Endodermal cell (in vitro differentiated cells): ENCODE results near the gene AUTS2. TPM values are rescaled to one million over a fixed set of nuclear protein-coding genes. Genes with fewer than 3 reads are reported as not detected.

ENCODE experiments used
- DNase-seq: peaks from one replicate; pipeline ENCODE4 v3.0.0-alpha.2; 2017
- H3K27ac ChIP-seq: 2 replicates; pipeline ENCODE4 v1.5.1; 2013; ENCODE audit warnings: mild to moderate bottlenecking, low read depth, low read length, moderate library complexity
- H3K27me3 ChIP-seq: 2 replicates; pipeline ENCODE4 v1.6.1; 2013; ENCODE audit warnings: mild to moderate bottlenecking, low read length, moderate library complexity; ENCODE audit not compliant: insufficient read depth, control insufficient read depth, poor library complexity, severe bottlenecking
- H3K36me3 ChIP-seq: 2 replicates; pipeline ENCODE4 v1.7.0; 2013; ENCODE audit warnings: mild to moderate bottlenecking, low read length, moderate library complexity; ENCODE audit not compliant: control insufficient read depth, insufficient read depth
- H3K4me1 ChIP-seq: one replicate; pipeline ENCODE4 v1.7.0; 2013; ENCODE audit warnings: low read length; ENCODE audit not compliant: control insufficient read depth, insufficient read depth
- H3K4me3 ChIP-seq: 2 replicates; pipeline ENCODE4 v1.5.1; 2013; ENCODE audit warnings: mild to moderate bottlenecking, low read length, moderate library complexity
- H3K9ac ChIP-seq: 2 replicates; pipeline ENCODE4 v1.6.1; 2013; ENCODE audit warnings: mild to moderate bottlenecking, low read length, moderate library complexity; ENCODE audit not compliant: poor library complexity, severe bottlenecking; ENCODE audit errors: extremely low read depth
- H3K9me3 ChIP-seq: 2 replicates; pipeline ENCODE4 v1.6.1; 2013; ENCODE audit warnings: mild to moderate bottlenecking, low read length, moderate library complexity; ENCODE audit not compliant: control insufficient read depth
- H3K27ac Mint-ChIP-seq: 2 replicates; pipeline ENCODE4 v1.8.0; 2020; ENCODE audit warnings: mixed read lengths
- H3K27me3 Mint-ChIP-seq: 2 replicates; pipeline ENCODE4 v1.8.0; 2021; ENCODE audit warnings: mild to moderate bottlenecking, mixed read lengths; ENCODE audit not compliant: insufficient read depth
- H3K36me3 Mint-ChIP-seq: 2 replicates; pipeline ENCODE4 v1.8.0; 2020; ENCODE audit warnings: low read depth, mixed read lengths
- H3K4me1 Mint-ChIP-seq: 2 replicates; pipeline ENCODE4 v1.8.0; 2020; ENCODE audit warnings: mixed read lengths
- H3K4me3 Mint-ChIP-seq: 2 replicates; pipeline ENCODE4 v1.8.0; 2020; ENCODE audit warnings: mild to moderate bottlenecking, moderate library complexity, mixed read lengths
- H3K9me3 Mint-ChIP-seq: 2 replicates; pipeline ENCODE4 v1.8.0; 2020; ENCODE audit warnings: mild to moderate bottlenecking, mixed read lengths
- WGBS, 2 experiments: methylation state at CpG; one replicate each; pipeline versions ENCODE4 v1.1.5 to v1.1.7; 2013; ENCODE audit warnings: missing lambda C conversion rate in 2 of 2, mixed read lengths in 1 of 2; ENCODE audit not compliant: insufficient coverage in 1 of 2, insufficient read length in 1 of 2; 5-methylcytosine and 5-hydroxymethylcytosine counted together
- total RNA-seq, 2 donors: library from RNA; stranded (reverse); fragmentation: NEBNext Ultra II Directional in 1 of 2; extraction: Animal tissue kit (Norgen Biotek cat#: 25700) in 1 of 2; gene quantifications; 2 replicates in 1 of 2; 3 replicates in 1 of 2; pipeline ENCODE4 v1.2.1, GENCODE V29; 2021
- TF ChIP-seq, protein P1 (sequence below): fragments of 200-600 bp; sonication (generic); conservative IDR thresholded peaks from 2 replicates; pipeline ENCODE4 v1.5.0; 2021; ENCODE audit warnings: antibody characterized with exemption, mild to moderate bottlenecking

AUTS2 gene
- total RNA-seq, 2 donors from 2014 or later = 76.8 to 106 TPM

DNA sequence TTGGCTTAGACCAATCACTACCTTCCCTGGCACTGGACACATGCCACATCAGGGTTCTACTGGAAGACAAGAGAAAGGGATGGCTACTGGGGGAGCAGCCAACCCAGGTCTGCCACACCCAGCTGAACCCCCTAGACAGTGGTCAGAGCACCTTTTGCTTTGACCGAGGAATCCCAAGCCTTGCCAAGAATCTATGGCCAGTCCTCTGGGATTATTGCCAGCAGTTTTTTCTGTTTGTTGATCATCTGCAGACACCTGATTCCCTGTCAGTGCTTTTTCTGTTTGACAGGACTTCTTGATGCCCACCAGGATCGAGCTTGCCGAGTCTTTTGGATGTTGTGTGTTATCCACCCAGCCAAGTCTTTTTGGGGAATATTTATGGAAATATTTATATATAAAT, 1057.4 kb downstream of the AUTS2 start:
- TF ChIP-seq, protein P1, sequence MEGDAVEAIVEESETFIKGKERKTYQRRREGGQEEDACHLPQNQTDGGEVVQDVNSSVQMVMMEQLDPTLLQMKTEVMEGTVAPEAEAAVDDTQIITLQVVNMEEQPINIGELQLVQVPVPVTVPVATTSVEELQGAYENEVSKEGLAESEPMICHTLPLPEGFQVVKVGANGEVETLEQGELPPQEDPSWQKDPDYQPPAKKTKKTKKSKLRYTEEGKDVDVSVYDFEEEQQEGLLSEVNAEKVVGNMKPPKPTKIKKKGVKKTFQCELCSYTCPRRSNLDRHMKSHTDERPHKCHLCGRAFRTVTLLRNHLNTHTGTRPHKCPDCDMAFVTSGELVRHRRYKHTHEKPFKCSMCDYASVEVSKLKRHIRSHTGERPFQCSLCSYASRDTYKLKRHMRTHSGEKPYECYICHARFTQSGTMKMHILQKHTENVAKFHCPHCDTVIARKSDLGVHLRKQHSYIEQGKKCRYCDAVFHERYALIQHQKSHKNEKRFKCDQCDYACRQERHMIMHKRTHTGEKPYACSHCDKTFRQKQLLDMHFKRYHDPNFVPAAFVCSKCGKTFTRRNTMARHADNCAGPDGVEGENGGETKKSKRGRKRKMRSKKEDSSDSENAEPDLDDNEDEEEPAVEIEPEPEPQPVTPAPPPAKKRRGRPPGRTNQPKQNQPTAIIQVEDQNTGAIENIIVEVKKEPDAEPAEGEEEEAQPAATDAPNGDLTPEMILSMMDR = no peak
- Histone ChIP-seq H3K9ac (no peak overlapping the region), H3K4me1 (no peaks in the 10 kb centered on the region), H3K27me3 (no peaks in the 10 kb centered on the region), H3K27ac (no peak overlapping the region), H3K4me3 (no peak overlapping the region), H3K9me3 (no peaks in the 10 kb centered on the region), H3K36me3 (no peaks in the 10 kb centered on the region)
- H3K27me3 Mint-ChIP-seq = peaks cover 4% of the 10 kb centered on the region
- WGBS, 2 experiments = 96 to 100% methylated on average over 1 to 3 of the region's 3 CpGs
- no peak overlapping the region for H3K27ac Mint-ChIP-seq
- no peak overlapping the region for H3K4me3 Mint-ChIP-seq
- no peak for DNase-seq
- peaks cover 10% of the 10 kb centered on the region for H3K36me3 Mint-ChIP-seq
- peaks cover 5% of the 10 kb centered on the region for H3K4me1 Mint-ChIP-seq
- no peaks in the 10 kb centered on the region for H3K9me3 Mint-ChIP-seq

DNA sequence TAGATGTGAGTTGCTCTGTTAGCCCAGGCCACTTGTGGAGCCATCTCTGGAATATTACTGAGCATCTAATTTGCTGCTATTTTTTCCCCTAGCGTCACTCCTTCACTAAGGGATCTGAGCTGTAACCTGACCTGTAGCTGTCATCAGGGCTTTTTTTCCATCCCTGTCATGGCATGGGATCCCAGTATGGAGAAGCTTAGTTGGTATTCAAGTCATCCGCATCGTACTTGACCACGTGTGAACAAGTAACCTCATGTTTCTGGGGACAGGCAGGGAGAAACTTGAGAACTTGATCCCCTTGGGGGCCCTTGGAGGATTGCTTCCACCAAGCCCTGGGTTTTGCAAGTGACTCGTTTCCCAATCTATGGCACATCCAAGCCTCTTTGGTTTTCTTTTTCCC, 1059.3 kb downstream of the AUTS2 start:
- TF ChIP-seq, protein P1 = no peak
- H3K9me3 Mint-ChIP-seq = no peaks in the 10 kb centered on the region
- H3K4me1 Mint-ChIP-seq = peaks cover 21% of the 10 kb centered on the region
- H3K4me3 Mint-ChIP-seq = no peak overlapping the region
- 88 to 97% methylated on average over 5 of the region's 5 CpGs for WGBS, 2 experiments
- H3K27me3 Mint-ChIP-seq = no peaks in the 10 kb centered on the region
- no peaks in the 10 kb centered on the region for H3K9me3 ChIP-seq
- DNase-seq = no peak
- H3K4me1 ChIP-seq = peaks cover 8% of the 10 kb centered on the region
- H3K27ac Mint-ChIP-seq = no peak overlapping the region
- H3K27ac ChIP-seq = no peak overlapping the region
- H3K4me3 ChIP-seq = no peak overlapping the region
- H3K36me3 Mint-ChIP-seq = peaks cover 5% of the 10 kb centered on the region
- no peaks in the 10 kb centered on the region for H3K36me3 ChIP-seq
- H3K9ac ChIP-seq = no peak overlapping the region
- no peaks in the 10 kb centered on the region for H3K27me3 ChIP-seq

DNA sequence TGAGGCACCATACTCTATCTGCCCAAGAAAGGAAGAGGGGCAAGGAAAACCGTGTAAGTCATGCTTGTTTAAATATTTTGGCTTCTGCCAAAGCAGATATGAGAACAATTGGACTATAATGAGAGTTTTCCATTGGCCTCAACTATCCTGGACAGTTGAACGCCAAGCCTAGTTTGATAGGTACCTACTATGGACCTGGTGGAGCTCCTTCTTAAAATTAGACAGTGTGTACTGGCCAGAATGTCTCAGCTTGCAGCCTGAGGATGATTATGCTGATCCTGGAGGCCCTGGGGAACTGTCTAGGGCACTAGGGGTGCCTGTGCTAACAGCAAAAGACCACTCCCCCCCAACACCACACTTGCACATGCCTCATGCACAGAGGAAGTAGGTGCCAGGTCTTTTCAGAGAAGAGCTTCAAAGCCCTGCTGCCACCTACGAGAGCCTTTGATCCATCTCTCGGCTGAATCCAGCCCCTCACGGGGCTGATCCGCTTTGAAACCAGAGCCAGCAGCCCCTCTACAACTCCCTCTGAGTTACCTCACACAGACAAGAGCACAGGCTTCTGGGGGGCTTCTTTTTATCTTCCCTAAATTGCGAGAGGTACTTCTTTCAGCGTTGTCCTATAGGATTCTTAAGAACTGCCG, 1059.8 kb downstream of the AUTS2 start:
- WGBS, 2 experiments = 79 to 85% methylated on average over 9 of the region's 9 CpGs
- no peaks in the 10 kb centered on the region for H3K9me3 Mint-ChIP-seq
- H3K9me3 ChIP-seq = no peaks in the 10 kb centered on the region
- H3K27ac ChIP-seq = no peak overlapping the region
- no peaks in the 10 kb centered on the region for H3K27me3 Mint-ChIP-seq
- H3K4me1 ChIP-seq = peaks cover 9% of the 10 kb centered on the region
- H3K9ac ChIP-seq = no peak overlapping the region
- no peaks in the 10 kb centered on the region for H3K27me3 ChIP-seq
- DNase-seq = no peak
- H3K36me3 Mint-ChIP-seq = peaks cover 5% of the 10 kb centered on the region
- H3K4me1 Mint-ChIP-seq = peaks cover 24% of the 10 kb centered on the region
- H3K27ac Mint-ChIP-seq = no peak overlapping the region
- no peaks in the 10 kb centered on the region for H3K36me3 ChIP-seq
- no peak overlapping the region for H3K4me3 ChIP-seq
- TF ChIP-seq, protein P1 = no peak
- no peak overlapping the region for H3K4me3 Mint-ChIP-seq
